Thoracic aorta (tissue), 2 donors: ENCODE measurements around the gene NCKAP5L. TPM values are rescaled to one million over a fixed set of nuclear protein-coding genes. Genes with fewer than 3 reads are reported as not detected.
"Not testable (repeated sequence)": the region's sequence is repeated elsewhere in the genome, so short reads cannot be mapped to it uniquely, and the experiment has no call there.

Source experiments
- ATAC-seq: fragments of 150-250 bp; one replicate; pipeline ENCODE4 v1.8.0; 2017; ENCODE audit warnings: low read depth; ENCODE audit not compliant: insufficient number of reproducible peaks, low FRiP score
- DNase-seq: peaks from one replicate; pipeline ENCODE4 v3.0.0-alpha.2; 2020; ENCODE audit warnings: low spot score
- H3K27ac ChIP-seq, 2 donors: fragments of 200-600 bp; sonication (generic); 1 replicate in 1 of 2; 2 replicates in 1 of 2; pipeline ENCODE4 v1.5.1; 2016; ENCODE audit warnings: mild to moderate bottlenecking in 2 of 2, moderate library complexity in 2 of 2
- H3K27me3 ChIP-seq: fragments of 200-600 bp; sonication (generic); replicated peaks from 2 replicates; pipeline ENCODE4 v1.6.0; 2016; ENCODE audit warnings: mild to moderate bottlenecking; ENCODE audit not compliant: insufficient read depth
- H3K36me3 ChIP-seq: fragments of 200-600 bp; sonication (generic); one replicate; pipeline ENCODE4 v1.5.1; 2016
- H3K4me1 ChIP-seq, 2 donors: fragments of 200-600 bp; sonication (generic); 1 replicate in 1 of 2; 2 replicates in 1 of 2; pipeline versions ENCODE4 v1.5.1 to v1.6.0; 2016; ENCODE audit warnings: low read depth in 2 of 2, mild to moderate bottlenecking in 1 of 2; ENCODE audit not compliant: control insufficient read depth in 1 of 2
- H3K4me3 ChIP-seq: fragments of 200-600 bp; sonication (generic); 2 replicates; pipeline ENCODE4 v1.5.1; 2016; ENCODE audit warnings: mild to moderate bottlenecking
- H3K9me3 ChIP-seq: fragments of 200-600 bp; sonication (generic); 2 replicates; pipeline ENCODE4 v1.5.1; 2016
- CTCF ChIP-seq: fragments of 200-600 bp; sonication (generic); IDR thresholded peaks from one replicate; pipeline ENCODE4 v1.5.1; 2019; ENCODE audit warnings: antibody characterized with exemption
- total RNA-seq, 2 donors: library from RNA; depleted of rRNA; stranded (reverse); fragments of >200 nt; gene quantifications; one replicate each; pipeline versions ENCODE4 v1.1.0 to v1.2.3, GENCODE V29; 2016

NCKAP5L gene
- total RNA-seq, 2 donors from 2014 or later: 34.9 to 38.0 TPM

- no peak for DNase-seq
- H3K27me3 ChIP-seq: no peaks in the 10 kb centered on the region
- no peaks in the 10 kb centered on the region for H3K36me3 ChIP-seq
- H3K4me1 ChIP-seq: peaks cover 8 to 20% of the 10 kb centered on the region in 2 donors
- TF ChIP-seq CTCF: no peak
- no peaks in the 10 kb centered on the region for H3K9me3 ChIP-seq
- ATAC-seq: no peak
- H3K4me3 ChIP-seq: no peak overlapping the region
- no peak overlapping the region for H3K27ac ChIP-seq
Measured at GRCh38 chr12:49863946-49864797, 36.0 kb upstream of the NCKAP5L start.

DNA sequence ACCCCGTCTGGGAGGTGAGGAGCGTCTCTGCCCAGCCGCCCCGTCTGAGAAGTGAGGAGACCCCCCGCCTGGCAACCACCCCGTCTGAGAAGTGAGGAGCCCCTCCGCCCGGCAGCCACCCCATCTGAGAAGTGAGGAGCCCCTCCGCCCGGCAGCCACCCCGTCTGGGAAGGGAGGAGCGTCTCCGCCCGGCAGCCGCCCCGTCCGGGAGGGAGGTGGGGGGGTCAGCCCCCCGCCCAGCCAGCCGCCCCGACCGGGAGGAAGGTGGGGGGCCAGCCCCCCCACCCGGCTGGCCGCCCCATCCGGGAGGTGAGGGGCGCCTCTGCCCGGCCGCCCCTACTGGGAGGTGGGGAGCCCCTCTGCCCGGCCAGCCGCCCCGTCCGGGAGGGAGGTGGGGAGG is 32.7 kb upstream of the NCKAP5L start:
- not testable (repeated sequence) for H3K9me3 ChIP-seq, H3K4me1 ChIP-seq, H3K27me3 ChIP-seq, H3K27ac ChIP-seq, DNase-seq, H3K36me3 ChIP-seq, H3K4me3 ChIP-seq, ATAC-seq

- not testable (repeated sequence) for DNase-seq, H3K27me3 ChIP-seq, H3K36me3 ChIP-seq, H3K9me3 ChIP-seq, H3K4me3 ChIP-seq, H3K4me1 ChIP-seq, H3K27ac ChIP-seq, ATAC-seq
Measured at GRCh38 chr12:49855890-49856289, 27.7 kb upstream of the NCKAP5L start.

DNA sequence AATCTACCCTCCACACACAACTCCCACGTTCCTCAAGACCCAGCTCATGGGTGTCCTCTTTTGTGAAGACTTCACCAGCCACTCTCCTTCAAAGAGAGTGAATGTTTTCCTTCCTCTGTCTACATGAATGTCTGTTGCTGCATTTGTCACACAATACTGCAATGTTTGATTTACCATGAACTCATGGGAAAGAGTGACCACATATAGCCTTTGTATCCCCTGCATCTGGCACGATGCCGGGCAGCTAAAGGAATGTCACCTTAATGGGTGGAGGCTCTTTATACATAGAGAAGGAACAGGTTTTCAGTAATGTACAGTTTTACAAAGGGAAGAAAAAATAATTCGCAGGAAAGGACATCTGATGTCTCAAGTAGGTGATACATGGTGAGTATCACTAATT is 26.8 kb upstream of the NCKAP5L start:
- Histone ChIP-seq H3K36me3 (no peaks in the 10 kb centered on the region), H3K9me3 (no peaks in the 10 kb centered on the region), H3K4me3 (no peak overlapping the region), H3K27ac (no peak overlapping the region), H3K4me1 (no peaks in the 10 kb centered on the region), H3K27me3 (no peaks in the 10 kb centered on the region)
- no peak for TF ChIP-seq CTCF
- ATAC-seq: no peak
- DNase-seq: no peak

- Histone ChIP-seq H3K36me3 (no peaks in the 10 kb centered on the region), H3K27me3 (no peaks in the 10 kb centered on the region), H3K27ac (no peak overlapping the region), H3K4me3 (no peak overlapping the region), H3K4me1 (no peaks in the 10 kb centered on the region), H3K9me3 (no peaks in the 10 kb centered on the region)
- ATAC-seq: no peak
- no peak for TF ChIP-seq CTCF
- no peak for DNase-seq
Measured at GRCh38 chr12:49853671-49854070, 25.5 kb upstream of the NCKAP5L start.

DNA sequence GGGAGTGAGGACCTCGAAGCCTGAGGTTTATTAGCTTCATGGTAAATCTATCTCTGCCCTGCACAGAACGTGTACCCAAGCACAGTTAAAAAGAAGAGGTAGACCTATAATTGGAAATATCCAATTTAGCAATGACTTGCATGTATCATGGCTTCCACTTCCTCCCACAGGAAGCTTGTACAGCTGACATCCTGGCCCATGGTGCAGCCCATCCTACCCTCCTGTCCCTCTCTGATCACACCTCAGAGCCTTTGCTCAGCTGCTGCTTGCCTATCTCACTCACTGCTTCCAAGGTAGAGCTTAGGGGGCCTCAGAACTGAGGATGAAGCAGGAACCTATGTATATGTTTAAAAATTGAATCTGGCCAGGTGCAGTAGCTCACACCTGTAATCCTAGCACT is 18.9 kb upstream of the NCKAP5L start:
- DNase-seq (no peak), ATAC-seq (no peak)
- H3K4me1 ChIP-seq: peaks cover 5 to 6% of the 10 kb centered on the region in 2 donors
- H3K36me3 ChIP-seq: no peaks in the 10 kb centered on the region
- H3K9me3 ChIP-seq: no peaks in the 10 kb centered on the region
- no peak for TF ChIP-seq CTCF
- H3K27ac ChIP-seq: no peak overlapping the region
- no peaks in the 10 kb centered on the region for H3K27me3 ChIP-seq
- H3K4me3 ChIP-seq: no peak overlapping the region
